KMS-11 (cell line): Measurements from ENCODE around the gene TSEN15.
A peak's percentile ranks its signal among the peaks of the same experiment; 100 is the strongest.

ENCODE experiments used
- H2AFZ ChIP-seq: fragments of 200-600 bp; sonication (generic); 2 replicates; pipeline ENCODE4 v1.6.1; 2016; ENCODE audit warnings: antibody characterized with exemption, mixed run types, low read depth
- H3K27ac ChIP-seq: fragments of 200-600 bp; sonication (generic); 2 replicates; pipeline ENCODE4 v1.6.1; 2016; ENCODE audit warnings: mild to moderate bottlenecking, mixed run types
- H3K27me3 ChIP-seq: fragments of 200-600 bp; sonication (generic); 2 replicates; pipeline ENCODE4 v1.6.1; 2017; ENCODE audit warnings: mild to moderate bottlenecking, low read depth, mixed run types, moderate library complexity; ENCODE audit not compliant: insufficient read depth
- H3K36me3 ChIP-seq: fragments of 200-600 bp; sonication (generic); 2 replicates; pipeline ENCODE4 v1.6.1; 2017; ENCODE audit warnings: mild to moderate bottlenecking, mixed run types; ENCODE audit not compliant: insufficient read depth
- H3K4me1 ChIP-seq: fragments of 200-600 bp; sonication (generic); 2 replicates; pipeline ENCODE4 v1.6.1; 2016; ENCODE audit warnings: mild to moderate bottlenecking, low read depth, mixed run types; ENCODE audit not compliant: poor library complexity, severe bottlenecking
- H3K4me2 ChIP-seq: fragments of 200-600 bp; sonication (generic); 2 replicates; pipeline ENCODE4 v1.7.0; 2016; ENCODE audit warnings: mild to moderate bottlenecking, mixed run types
- H3K4me3 ChIP-seq: fragments of 200-600 bp; sonication (generic); IDR thresholded peaks from 2 replicates; pipeline ENCODE4 v1.6.1; 2017; ENCODE audit warnings: low read depth, low read length, mixed read lengths; ENCODE audit not compliant: insufficient read depth
- H3K79me2 ChIP-seq: fragments of 200-600 bp; sonication (generic); 2 replicates; pipeline ENCODE4 v1.6.1; 2016; ENCODE audit warnings: low read depth, mixed run types; ENCODE audit not compliant: insufficient read depth
- H3K9ac ChIP-seq: fragments of 200-600 bp; sonication (generic); 2 replicates; pipeline ENCODE4 v1.6.1; 2016; ENCODE audit warnings: mild to moderate bottlenecking, mixed run types
- H4K20me1 ChIP-seq: fragments of 200-600 bp; sonication (generic); 2 replicates; pipeline ENCODE4 v1.6.1; 2016; ENCODE audit warnings: mild to moderate bottlenecking, mixed run types; ENCODE audit not compliant: insufficient read depth
- TF ChIP-seq, protein P1 (sequence below): fragments of 200-600 bp; sonication (generic); conservative IDR thresholded peaks from 2 replicates; pipeline ENCODE4 v1.6.1; 2017; ENCODE audit warnings: low read depth, mild to moderate bottlenecking, antibody characterized with exemption, low read length, moderate library complexity, mixed read lengths

TSEN15 gene

DNA sequence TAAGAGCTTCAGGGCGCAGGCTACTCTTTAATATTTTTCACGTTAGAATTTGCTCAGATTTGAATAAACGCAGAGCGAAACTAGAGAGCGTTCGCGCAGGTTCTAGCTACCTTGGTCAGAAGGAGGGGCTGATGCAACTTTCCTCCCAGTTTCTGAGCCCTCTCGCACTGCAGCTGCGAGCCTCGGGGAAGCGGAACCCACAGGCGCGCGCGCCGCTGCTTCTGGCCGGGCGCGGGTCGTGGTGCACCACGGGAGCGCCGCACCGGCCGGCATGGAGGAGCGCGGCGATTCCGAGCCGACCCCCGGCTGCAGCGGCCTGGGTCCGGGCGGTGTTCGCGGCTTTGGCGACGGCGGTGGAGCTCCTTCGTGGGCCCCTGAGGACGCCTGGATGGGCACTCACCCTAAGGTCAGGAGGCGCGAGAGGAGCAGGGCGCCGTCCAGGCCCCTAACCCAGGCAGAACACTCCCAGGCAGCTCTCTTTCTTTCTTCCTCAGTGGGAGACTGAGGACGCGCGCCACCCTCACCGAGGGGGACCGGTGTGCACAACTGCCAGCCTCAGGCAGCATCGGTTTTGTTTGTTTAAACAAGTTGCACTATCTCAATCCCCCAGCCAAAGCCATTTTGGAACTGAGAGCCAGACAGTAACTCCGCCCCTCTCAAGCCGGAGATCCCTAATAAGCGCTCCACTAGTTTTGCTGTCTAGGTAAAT, at the start of gene TSEN15:
TSS of gene TSEN15 (plus strand) at position 246 of the 709 bp plus-strand sequence. CDS start at position 272, 26 bp downstream.
- Histone ChIP-seq H3K4me3 (peak within 1 kb of the TSS; percentile 92), H4K20me1 (no peaks in the 10 kb centered on the region), H3K79me2 (peaks cover 41% of the 10 kb centered on the region), H3K36me3 (no peaks in the 10 kb centered on the region; the same call in 1 of the 2 replicates), H3K4me2 (peak within 1 kb of the TSS; percentile 90), H3K27me3 (no peaks in the 10 kb centered on the region), H3K4me1 (peaks cover 45% of the 10 kb centered on the region), H2AFZ (peak within 1 kb of the TSS; percentile 90), H3K27ac (peak within 1 kb of the TSS; percentile 92), H3K9ac (peak within 1 kb of the TSS; percentile 84)
- TF ChIP-seq, protein P1, sequence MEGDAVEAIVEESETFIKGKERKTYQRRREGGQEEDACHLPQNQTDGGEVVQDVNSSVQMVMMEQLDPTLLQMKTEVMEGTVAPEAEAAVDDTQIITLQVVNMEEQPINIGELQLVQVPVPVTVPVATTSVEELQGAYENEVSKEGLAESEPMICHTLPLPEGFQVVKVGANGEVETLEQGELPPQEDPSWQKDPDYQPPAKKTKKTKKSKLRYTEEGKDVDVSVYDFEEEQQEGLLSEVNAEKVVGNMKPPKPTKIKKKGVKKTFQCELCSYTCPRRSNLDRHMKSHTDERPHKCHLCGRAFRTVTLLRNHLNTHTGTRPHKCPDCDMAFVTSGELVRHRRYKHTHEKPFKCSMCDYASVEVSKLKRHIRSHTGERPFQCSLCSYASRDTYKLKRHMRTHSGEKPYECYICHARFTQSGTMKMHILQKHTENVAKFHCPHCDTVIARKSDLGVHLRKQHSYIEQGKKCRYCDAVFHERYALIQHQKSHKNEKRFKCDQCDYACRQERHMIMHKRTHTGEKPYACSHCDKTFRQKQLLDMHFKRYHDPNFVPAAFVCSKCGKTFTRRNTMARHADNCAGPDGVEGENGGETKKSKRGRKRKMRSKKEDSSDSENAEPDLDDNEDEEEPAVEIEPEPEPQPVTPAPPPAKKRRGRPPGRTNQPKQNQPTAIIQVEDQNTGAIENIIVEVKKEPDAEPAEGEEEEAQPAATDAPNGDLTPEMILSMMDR, result no peak

DNA sequence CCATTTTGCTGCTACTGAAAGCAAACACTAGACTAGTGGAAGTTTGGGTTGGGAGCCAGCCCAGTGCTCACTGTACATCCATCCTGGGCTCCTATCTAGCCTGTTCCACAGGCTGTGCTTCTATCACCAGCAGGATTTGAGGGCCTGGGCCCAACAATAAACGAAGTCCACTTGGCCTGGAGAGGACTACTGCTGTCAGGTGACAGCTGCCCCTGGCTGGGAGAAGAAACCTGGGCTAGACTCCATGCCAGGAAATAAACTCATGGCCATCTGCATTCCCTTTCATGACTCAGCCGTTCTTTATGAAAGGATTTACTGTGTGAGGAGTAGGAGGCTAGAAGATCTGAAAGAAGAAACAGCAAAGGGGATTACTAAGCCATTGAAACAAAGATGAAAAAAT, 49.5 kb upstream of the TSEN15 start:
- Histone ChIP-seq H3K79me2 (no peaks in the 10 kb centered on the region), H3K9ac (no peak overlapping the region), H3K27ac (no peak overlapping the region), H3K36me3 (no peaks in the 10 kb centered on the region), H3K27me3 (no peaks in the 10 kb centered on the region), H2AFZ (no peak overlapping the region), H4K20me1 (no peaks in the 10 kb centered on the region), H3K4me3 (no peak overlapping the region), H3K4me2 (no peak overlapping the region), H3K4me1 (no peaks in the 10 kb centered on the region)
- TF ChIP-seq, protein P1, result no peak

DNA sequence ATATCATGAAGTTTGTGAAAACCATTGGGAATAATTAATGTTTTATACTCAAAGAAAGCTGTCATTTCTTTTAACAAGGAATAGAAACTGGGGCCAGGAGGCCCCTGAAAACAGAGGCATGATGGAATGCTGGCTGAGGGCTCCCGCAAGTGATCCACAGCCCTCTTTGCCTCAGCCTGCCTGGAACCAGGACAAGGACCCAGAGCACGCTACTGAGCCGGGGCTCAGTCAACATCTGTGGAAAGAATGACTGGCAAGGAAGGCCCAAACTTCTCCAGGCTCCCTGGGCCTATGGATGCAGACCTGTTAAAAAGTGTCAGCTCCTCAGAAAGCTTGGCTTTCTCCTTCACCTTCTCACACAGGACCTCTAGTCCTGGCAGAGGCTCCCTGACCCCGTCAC, 46.6 kb upstream of the TSEN15 start:
- no peak overlapping the region for H3K4me2 ChIP-seq
- no peaks in the 10 kb centered on the region for H3K79me2 ChIP-seq
- H4K20me1 ChIP-seq, result no peaks in the 10 kb centered on the region
- H3K4me1 ChIP-seq, result no peaks in the 10 kb centered on the region
- H3K36me3 ChIP-seq, result no peaks in the 10 kb centered on the region
- H3K27ac ChIP-seq, result no peak overlapping the region
- no peak overlapping the region for H2AFZ ChIP-seq
- no peaks in the 10 kb centered on the region for H3K27me3 ChIP-seq
- H3K4me3 ChIP-seq, result no peak overlapping the region
- TF ChIP-seq, protein P1, result no peak
- H3K9ac ChIP-seq, result no peak overlapping the region

DNA sequence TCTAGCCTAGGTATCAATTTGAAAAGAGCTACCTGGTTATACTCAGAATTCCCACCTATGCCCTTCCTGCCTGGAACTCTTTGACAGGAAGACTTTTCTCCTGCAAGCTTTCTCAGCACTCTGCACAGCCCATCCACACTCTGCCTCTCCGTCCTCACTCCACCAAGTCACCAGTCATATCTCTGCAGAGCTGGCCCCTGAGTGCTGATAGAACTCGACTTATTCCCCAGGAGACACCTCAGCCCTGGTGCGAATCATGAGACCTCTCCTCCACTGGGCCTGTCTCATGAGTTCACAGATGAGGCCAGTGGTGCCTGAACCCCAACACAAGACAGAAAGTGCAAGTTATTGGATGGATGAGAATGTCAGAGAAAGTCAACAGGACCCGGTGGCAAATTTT, 46.0 kb upstream of the TSEN15 start:
- no peaks in the 10 kb centered on the region for H3K4me1 ChIP-seq
- TF ChIP-seq, protein P1, result no peak
- H3K27me3 ChIP-seq, result no peaks in the 10 kb centered on the region
- H2AFZ ChIP-seq, result no peak overlapping the region
- H3K4me3 ChIP-seq, result no peak overlapping the region
- H3K79me2 ChIP-seq, result no peaks in the 10 kb centered on the region
- no peaks in the 10 kb centered on the region for H4K20me1 ChIP-seq
- no peak overlapping the region for H3K9ac ChIP-seq
- H3K27ac ChIP-seq, result no peak overlapping the region
- H3K36me3 ChIP-seq, result no peaks in the 10 kb centered on the region
- H3K4me2 ChIP-seq, result no peak overlapping the region
